Subcutaneous abdominal adipose tissue (tissue), 5 donors: ENCODE results near the gene SPATA9.
A peak's percentile ranks its signal among the peaks of the same experiment; 100 is the strongest.
"Not testable (repeated sequence)": the region's sequence is repeated elsewhere in the genome, so short reads cannot be mapped to it uniquely, and the experiment has no call there.

Experiments
- H3K27ac ChIP-seq: one replicate; pipeline ENCODE4 v1.7.0; 2013; ENCODE audit warnings: low read depth, mild to moderate bottlenecking, inconsistent platforms, low read length, moderate library complexity
- H3K27me3 ChIP-seq, 5 donors: one replicate each; pipeline ENCODE4 v1.7.0; 2013; ENCODE audit warnings: low read length in 5 of 5, inconsistent platforms in 1 of 5; ENCODE audit not compliant: control insufficient read depth in 5 of 5, insufficient read depth in 4 of 5
- H3K36me3 ChIP-seq, 5 donors: one replicate each; pipeline ENCODE4 v1.7.0; 2013; ENCODE audit warnings: low read length in 5 of 5; ENCODE audit not compliant: control insufficient read depth in 5 of 5, insufficient read depth in 5 of 5
- H3K4me1 ChIP-seq, 5 donors: one replicate each; pipeline ENCODE4 v1.7.0; 2013; ENCODE audit warnings: low read length in 5 of 5, mild to moderate bottlenecking in 3 of 5, moderate library complexity in 1 of 5; ENCODE audit not compliant: control insufficient read depth in 5 of 5, insufficient read depth in 5 of 5
- H3K4me3 ChIP-seq, 5 donors: one replicate each; pipeline ENCODE4 v1.7.0; 2013; ENCODE audit warnings: low read length in 5 of 5, low read depth in 1 of 5
- H3K9ac ChIP-seq, 5 donors: one replicate each; pipeline ENCODE4 v1.7.0; 2013; ENCODE audit warnings: low read length in 5 of 5, mild to moderate bottlenecking in 4 of 5, moderate library complexity in 3 of 5
- H3K9me3 ChIP-seq, 5 donors: one replicate each; pipeline ENCODE4 v1.7.0; 2013; ENCODE audit warnings: low read length in 5 of 5; ENCODE audit not compliant: control insufficient read depth in 5 of 5
- donor health status: healthy.
- donor health status: healthy.
- donor health status: healthy.
- donor health status: healthy.
- donor health status: healthy.

The SPATA9 gene

DNA sequence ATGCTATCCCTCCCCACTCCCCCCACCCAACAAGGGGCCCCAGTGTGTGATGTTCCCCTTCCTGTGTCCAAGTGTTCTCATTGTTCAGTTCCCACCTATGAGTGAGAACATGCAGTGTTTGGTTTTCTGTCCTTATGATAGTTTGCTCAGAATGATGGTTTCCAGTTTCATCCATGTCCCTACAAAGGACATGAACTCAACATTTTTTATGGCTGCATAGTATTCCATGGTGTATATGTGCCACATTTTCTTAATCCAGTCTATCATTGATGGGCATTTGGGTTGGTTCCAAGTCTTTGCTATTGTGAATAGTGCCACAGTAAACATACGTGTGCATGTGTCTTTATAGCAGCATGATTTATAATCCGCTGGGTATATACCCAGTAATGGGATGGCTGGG, 49.8 kb downstream of the SPATA9 start:
- not testable (repeated sequence) for H3K4me3 ChIP-seq, H3K27ac ChIP-seq, H3K9ac ChIP-seq, H3K9me3 ChIP-seq, H3K36me3 ChIP-seq, H3K27me3 ChIP-seq
- H3K4me1 ChIP-seq = peaks cover 0 to 19% (median 11%) of the 10 kb centered on the region in 5 donors

GRCh38 chr5:95631991-95632675, 50.7 kb downstream of the SPATA9 start:
- H3K4me3 ChIP-seq = peak overlapping the region in 1 of 5 donors; percentile 13
- H3K27ac ChIP-seq = no peak overlapping the region
- H3K36me3 ChIP-seq = no peaks in the 10 kb centered on the region
- H3K4me1 ChIP-seq = peaks cover 0 to 19% (median 11%) of the 10 kb centered on the region in 5 donors
- no peaks in the 10 kb centered on the region for H3K9me3 ChIP-seq
- H3K9ac ChIP-seq = no peak overlapping the region
- H3K27me3 ChIP-seq = no peaks in the 10 kb centered on the region

GRCh38 chr5:95631255-95631958, 51.4 kb downstream of the SPATA9 start:
- no peak overlapping the region for H3K4me3 ChIP-seq
- peaks cover 0 to 19% (median 11%) of the 10 kb centered on the region in 5 donors for H3K4me1 ChIP-seq
- H3K9ac ChIP-seq = no peak overlapping the region
- no peaks in the 10 kb centered on the region for H3K9me3 ChIP-seq
- no peaks in the 10 kb centered on the region for H3K27me3 ChIP-seq
- no peak overlapping the region for H3K27ac ChIP-seq
- no peaks in the 10 kb centered on the region for H3K36me3 ChIP-seq

DNA sequence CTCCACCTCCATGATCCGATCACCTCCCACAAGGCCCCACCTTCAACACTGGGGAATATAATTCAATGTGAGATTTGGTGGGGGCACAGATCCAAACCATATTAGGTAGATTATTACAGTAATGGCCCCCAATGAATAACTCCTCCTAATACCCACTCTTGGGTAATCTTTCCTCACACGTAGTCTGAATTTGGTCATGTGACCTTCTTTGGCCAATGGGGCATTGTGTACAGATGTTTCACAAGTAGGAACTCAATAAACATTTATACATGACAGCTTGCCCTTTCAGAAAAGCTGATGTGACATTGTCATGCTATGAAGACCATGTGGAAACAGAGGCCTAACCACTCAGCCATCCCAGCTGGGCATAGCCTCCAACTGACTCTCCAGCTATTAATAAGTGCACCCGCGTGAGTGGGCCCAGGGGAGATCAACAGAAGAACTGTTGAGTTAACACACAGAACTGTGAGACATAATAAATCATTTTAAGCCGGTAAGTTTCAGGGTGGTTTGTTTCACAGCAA, 52.3 kb downstream of the SPATA9 start:
- Histone ChIP-seq H3K4me1 (peaks cover 0 to 19% (median 11%) of the 10 kb centered on the region in 5 donors), H3K4me3 (no peak overlapping the region), H3K27me3 (no peaks in the 10 kb centered on the region), H3K9ac (no peak overlapping the region), H3K36me3 (no peaks in the 10 kb centered on the region), H3K9me3 (no peaks in the 10 kb centered on the region), H3K27ac (no peak overlapping the region)

- no peaks in the 10 kb centered on the region for H3K27me3 ChIP-seq
- H3K36me3 ChIP-seq = no peaks in the 10 kb centered on the region
- H3K27ac ChIP-seq = no peak overlapping the region
- peaks cover 0 to 19% (median 11%) of the 10 kb centered on the region in 5 donors for H3K4me1 ChIP-seq
- H3K9ac ChIP-seq = no peak overlapping the region
- no peaks in the 10 kb centered on the region for H3K9me3 ChIP-seq
- no peak overlapping the region for H3K4me3 ChIP-seq
Observed at GRCh38 chr5:95628933-95629332, 53.9 kb downstream of the SPATA9 start.

DNA sequence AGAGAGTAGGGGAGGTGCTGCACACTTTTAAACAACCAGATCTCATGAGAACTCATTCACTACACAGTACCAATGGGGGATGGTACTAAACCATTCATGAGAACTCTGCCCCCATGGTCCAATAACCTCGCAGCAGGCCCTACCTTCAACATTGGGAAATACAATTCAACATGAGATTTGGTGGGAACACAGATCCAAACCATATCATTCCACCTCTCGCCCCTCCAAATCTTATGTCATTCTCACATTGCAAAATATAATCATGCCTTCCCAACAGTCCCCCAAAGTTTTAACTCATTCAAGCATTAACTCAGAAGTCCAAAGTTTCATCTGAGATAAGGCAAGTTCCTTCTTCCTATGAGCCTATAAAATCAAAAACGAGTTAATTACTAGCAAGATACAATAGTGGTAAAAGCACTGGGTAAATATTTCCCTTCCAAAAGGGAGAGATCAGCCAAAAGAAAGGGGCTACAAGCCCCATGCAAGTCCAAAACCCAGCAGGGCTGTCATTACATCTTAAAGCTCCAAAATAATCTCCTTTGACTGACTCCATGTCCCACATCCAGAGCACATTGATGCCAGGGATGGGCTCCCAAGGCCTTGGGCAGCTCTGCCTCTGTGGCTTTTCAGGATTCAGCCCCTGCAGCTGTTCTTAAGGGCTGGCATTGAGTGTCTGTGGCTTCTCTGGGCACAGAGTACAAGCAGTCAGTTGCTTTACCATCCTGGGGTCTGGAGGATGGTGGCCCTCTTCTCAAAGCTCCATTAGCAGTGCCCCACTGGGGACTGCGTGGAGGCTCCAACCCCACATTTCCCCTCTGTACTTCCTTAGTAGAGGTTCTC, 54.6 kb downstream of the SPATA9 start:
- H3K9me3 ChIP-seq = no peaks in the 10 kb centered on the region
- H3K9ac ChIP-seq = no peak overlapping the region
- no peak overlapping the region for H3K27ac ChIP-seq
- H3K27me3 ChIP-seq = no peaks in the 10 kb centered on the region
- no peak overlapping the region for H3K4me3 ChIP-seq
- no peaks in the 10 kb centered on the region for H3K36me3 ChIP-seq
- H3K4me1 ChIP-seq = peaks cover 0 to 20% (median 11%) of the 10 kb centered on the region in 5 donors

- Histone ChIP-seq H3K4me3 (no peak overlapping the region), H3K9ac (no peak overlapping the region), H3K4me1 (peaks cover 0 to 29% (median 8%) of the 10 kb centered on the region in 5 donors), H3K36me3 (no peaks in the 10 kb centered on the region), H3K9me3 (no peaks in the 10 kb centered on the region), H3K27ac (no peak overlapping the region), H3K27me3 (no peaks in the 10 kb centered on the region)
Observed at GRCh38 chr5:95626701-95627100, 56.1 kb downstream of the SPATA9 start.

DNA sequence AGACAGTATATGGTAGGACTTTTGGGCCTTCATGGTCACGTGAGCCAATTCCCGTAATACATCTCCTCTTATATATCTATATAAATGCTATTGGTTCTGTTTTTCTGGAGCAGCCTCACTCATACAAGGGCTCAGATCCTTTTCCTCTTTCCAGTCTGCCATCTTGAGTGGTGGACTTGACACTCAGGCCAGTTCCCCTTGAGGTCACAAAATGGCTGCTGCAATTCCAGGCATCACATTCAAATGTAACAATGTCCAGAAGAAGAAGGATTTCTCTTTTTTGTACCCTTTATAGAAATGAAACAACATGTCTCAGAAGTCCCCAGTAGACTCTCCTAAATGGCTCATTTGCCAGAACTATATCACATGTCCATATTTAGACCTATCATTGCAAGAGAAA, 58.4 kb downstream of the SPATA9 start:
- no peaks in the 10 kb centered on the region for H3K9me3 ChIP-seq
- no peak overlapping the region for H3K4me3 ChIP-seq
- H3K4me1 ChIP-seq = peaks cover 0 to 42% (median 20%) of the 10 kb centered on the region in 5 donors
- no peak overlapping the region for H3K9ac ChIP-seq
- H3K27ac ChIP-seq = no peak overlapping the region
- H3K36me3 ChIP-seq = no peaks in the 10 kb centered on the region
- H3K27me3 ChIP-seq = peaks cover 0 to 6% (median 2%) of the 10 kb centered on the region in 5 donors

GRCh38 chr5:95623706-95624105, 59.1 kb downstream of the SPATA9 start:
- H3K27me3 ChIP-seq = peaks cover 0 to 6% (median 3%) of the 10 kb centered on the region in 5 donors
- no peak overlapping the region for H3K27ac ChIP-seq
- H3K4me3 ChIP-seq = no peak overlapping the region
- no peaks in the 10 kb centered on the region for H3K9me3 ChIP-seq
- H3K4me1 ChIP-seq = peaks cover 0 to 42% (median 21%) of the 10 kb centered on the region in 5 donors
- no peaks in the 10 kb centered on the region for H3K36me3 ChIP-seq
- no peak overlapping the region for H3K9ac ChIP-seq
